Nucleus accumbens (tissue), 56 donors: ENCODE data around the gene BRICD5.

Experiments used
- DNase-seq, 56 donors: peaks; one replicate each; lab custom pipeline; 2025; lab: John Stamatoyannopoulos, UW

BRICD5 gene

DNA sequence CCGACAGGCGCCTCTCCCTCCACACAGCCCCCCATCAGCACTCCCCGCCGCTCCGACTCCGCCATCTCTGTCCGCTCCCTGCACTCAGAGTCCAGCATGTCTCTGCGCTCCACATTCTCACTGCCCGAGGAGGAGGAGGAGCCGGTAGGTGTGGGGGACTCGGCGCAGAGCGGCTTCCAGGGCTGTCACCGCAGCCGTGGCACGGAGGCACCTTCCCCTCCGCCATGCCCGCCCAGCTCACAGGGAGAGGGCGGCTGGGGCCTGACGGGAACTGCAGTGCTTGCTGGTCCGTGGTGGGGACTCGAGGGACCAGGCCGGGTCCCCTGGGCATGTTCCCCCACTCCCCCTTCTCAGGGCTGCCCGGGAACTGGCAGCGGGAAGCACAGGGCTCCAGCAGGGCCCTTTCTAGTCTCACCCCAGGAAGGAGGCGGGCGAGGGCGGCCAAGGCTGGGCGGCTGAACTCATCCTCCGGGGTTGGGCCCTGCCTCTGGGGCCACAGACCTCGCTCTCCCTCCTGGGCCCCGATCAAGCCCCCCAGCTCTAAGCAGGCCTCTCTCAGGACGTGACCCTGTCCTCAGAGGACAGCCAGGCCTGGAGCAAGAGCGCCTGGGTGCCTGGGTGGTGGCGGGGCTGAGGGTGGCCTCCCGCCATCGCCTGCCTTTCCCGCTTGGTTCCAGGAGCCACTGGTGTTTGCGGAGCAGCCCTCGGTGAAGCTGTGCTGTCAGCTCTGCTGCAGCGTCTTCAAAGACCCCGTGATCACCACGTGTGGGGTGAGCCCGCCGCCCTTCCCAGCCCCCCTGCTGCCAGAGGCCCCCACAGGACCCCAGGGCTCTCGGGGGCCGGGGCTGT lies 39.9 kb downstream of the BRICD5 start:
- DNase-seq = no peak

DNA sequence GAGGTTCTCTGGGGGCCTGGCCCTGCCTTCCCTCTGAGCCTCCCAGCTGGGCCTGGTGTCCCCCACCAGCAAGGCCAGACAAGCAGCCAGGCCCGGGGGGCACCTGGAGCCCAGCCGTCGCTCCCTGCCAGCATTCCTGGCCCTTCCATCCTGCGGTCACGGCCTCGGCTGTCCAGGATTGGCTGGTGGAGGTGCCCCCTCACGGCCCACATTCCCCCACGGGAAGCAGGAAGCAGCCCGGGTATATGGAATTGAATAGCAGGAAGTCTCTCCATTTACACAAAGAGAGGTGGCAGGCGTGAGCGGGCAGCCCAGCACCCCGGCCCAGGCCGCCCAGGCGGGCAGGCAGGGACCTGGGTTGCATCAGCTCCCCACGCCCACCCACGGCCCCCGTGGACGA lies 40.6 kb downstream of the BRICD5 start:
- no peak for DNase-seq

DNA sequence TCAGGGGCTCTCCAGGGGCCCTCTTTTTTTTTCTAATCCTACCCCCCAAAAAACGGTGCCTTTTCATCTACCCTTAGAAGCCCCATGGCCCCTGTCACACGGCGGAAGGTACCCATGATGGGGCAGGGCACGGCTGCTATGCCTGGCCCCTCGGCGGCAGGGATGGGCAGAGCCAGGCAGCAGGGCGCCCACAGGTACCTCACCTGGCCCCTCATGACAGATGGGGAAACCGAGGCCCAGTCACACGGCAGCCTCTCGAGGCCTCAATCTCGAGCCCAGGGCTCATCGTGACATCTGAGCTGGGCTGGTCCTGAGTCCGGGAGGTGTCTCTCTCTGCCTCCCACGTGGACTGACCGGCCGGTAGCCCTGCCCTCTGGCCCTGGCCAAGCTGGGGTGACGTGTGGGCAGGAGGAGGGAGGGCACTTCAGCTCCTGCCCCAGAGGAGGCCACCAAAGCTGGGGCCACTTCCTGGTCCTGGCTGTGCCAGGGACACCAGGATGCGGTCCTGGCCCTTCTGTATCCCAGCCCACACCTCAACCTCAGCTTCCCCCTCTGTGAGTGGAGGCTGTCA lies 43.5 kb downstream of the BRICD5 start:
- DNase-seq = no peak

DNA sequence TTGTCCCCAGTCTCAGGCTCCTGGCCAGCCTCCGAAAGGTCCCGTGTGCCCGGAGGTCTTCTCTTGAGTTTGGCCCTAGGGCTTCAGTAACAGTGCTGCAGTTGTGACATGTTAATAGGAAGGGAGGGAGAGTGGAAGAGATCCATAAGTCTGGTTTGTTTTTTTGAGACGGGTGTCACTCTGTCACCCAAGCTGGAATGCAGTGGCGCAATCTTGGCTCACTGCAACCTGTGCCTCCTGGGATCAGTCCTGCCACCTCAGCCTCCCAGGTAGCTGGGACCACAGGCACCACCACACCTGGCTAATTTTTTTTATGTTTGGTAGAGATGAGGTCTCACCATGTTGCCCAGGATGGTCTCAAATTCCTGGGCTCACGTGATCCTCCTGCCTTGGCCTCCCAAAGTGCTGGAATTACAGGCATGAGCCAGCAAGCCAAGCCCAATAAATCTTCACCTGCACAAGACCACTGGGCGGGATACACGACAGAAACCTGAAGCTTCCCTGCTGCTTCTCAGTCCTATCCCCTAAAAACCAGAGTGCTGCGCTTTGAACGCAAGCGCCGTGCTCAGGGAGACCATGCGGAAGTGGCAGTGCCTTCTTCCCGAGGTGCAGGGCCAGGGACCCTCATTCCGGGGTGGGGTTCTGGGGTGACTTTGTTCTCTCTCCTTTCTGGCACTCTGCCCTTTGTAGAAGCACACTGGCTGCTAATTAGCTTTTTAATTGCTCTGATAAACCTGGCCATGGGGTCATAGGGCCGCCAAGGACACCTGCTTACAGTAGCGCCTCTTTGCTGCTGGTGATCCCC lies 44.2 kb downstream of the BRICD5 start:
- no peak for DNase-seq

DNA sequence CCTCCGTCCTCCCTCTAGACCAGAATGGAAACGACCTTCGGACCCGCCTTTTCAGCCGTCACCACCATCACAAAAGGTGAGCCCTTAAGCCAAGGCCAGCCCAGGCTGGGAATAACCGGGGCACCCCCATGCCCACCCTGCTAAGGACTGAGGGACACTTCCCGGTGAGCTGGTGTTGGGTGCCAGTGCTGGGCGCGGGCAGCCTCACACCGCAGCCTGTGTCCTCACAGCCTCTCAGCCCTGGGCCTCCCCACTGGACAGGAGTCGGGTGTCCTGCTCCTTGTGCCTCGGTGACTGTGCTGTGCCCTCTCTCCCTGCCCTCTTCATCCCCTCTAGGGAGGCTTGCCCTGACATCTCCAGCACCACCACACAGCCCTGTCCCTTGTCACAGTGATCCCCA lies 44.8 kb downstream of the BRICD5 start:
- no peak for DNase-seq

DNA sequence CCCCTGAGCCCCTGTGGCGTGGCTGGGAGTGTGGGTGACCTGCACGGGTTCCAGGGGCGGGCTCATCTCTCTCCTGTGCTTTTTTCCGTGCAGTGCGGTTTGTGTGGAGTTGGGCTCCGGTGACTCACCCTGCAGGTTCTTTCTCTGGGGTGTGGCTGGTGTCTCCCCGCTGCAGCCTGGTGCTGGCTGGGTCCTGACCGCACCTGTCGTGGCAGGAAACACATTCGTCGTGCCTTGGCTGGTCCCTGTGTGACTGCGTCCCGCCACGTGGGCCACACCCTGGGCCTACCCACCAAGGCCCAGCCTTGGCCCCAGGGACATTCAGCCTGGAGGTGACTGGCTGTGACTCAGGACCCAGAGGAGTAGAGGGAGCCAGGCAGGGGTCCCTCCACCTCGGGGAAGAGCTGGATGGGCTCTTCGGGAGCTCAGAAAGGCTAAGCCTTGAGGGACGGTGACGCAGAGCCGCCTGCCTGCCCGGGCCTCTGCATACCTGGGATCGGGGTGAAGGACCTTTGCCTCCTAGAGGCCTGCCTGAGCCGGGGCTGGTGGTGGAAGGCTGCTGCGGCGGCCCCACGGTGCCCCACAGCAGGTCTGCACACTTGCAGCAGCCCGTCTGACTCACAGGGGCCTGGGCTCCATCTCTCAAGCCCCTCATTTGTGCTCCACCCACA lies 47.3 kb downstream of the BRICD5 start:
- peak in 12 of 56 donors; percentile 6 to 59 (median 18) for DNase-seq

DNA sequence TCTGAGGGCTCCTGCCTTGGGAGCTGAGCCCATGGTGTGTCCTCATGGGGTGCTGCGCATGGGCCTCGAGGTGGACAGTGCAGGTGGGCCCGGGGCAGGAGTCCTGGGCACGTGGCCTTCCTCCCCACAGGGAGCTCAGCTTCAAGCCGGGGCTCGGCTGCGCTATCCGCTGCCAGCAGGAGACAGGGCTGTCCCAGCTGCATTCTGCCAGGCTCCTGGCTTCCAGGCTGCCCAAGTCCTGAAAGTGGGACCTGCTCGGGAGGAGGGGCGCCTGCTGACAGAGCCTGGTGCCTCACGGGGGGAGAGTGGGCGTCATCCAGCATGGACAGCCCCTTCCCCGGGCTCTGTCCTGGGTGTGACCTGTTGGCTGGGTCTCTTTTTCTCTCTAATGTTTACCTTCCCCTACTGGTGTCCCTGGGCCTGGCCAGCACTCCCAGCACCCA lies 48.0 kb downstream of the BRICD5 start:
- DNase-seq = no peak

DNA sequence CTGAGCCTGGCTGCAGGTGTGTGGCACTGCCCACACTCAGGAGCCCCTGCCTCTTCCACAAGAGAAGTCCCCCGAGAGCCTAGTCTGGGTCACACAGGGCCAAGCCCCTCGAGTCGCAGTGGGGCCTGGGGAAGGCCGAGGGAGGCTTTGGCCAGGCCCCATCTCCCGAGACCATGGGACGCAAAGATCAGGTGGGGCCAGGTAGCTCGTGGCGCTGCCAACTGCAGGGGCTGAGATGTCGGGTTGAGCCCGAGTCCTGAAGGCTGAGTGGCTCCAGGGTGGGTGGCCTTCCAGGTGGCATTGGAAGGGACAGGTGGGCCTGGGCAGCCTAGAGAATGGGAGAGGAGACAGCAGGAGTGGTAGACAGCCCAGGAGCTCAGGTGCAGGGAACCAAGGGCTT lies 48.8 kb downstream of the BRICD5 start:
- DNase-seq = no peak

DNA sequence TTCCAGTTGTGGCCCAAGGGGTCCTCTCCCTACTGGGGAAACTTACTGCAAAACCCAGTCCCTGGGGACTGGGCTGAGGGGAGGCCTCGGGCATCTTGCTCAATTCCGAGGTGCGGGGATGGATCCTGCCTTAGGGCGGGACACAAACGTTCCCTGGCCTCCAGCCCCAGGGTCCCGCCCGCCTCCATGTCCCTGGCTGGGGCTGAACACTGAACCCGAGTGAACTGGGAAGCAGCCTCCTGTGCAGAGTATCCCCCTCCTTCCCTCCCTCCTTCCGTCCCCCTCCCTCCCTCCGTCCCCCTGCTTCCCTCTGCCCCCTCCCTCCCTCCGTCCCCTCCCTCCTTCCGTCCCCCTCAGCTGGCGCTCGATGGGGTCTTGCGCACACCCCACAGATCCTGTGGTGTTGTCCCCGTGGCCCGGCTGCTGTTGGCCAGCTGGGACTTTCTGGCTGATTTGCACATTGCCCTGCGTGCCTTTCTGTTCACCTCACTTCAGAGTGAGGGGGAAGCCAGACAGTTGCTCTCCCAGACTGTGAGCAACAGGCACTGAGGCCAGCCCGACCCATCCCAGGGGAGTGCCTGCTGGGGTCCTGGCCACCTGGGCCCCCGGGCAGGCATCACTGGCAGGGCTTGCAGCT lies 49.6 kb downstream of the BRICD5 start:
- peak in 1 of 56 donors; percentile 32 for DNase-seq
